Activated T-cell treated with anti-CD3 and anti-CD28 coated beads for 48 hours (primary cell): Measurements from ENCODE around the gene RASL12.
"Not testable (repeated sequence)": the region's sequence is repeated elsewhere in the genome, so short reads cannot be mapped to it uniquely, and the experiment has no call there.

ENCODE experiments used
- DNase-seq: peaks from one replicate; pipeline ENCODE4 v3.0.0-alpha.2; 2020; ENCODE audit warnings: low read depth

RASL12 gene

GRCh38 chr15:65075607-65076395, 8.0 kb upstream of the RASL12 start:
- DNase-seq = not testable (repeated sequence)

- not testable (repeated sequence) for DNase-seq
These were observed 7.2 kb upstream of the RASL12 start for GRCh38 chr15:65074946-65075345.

GRCh38 chr15:65072617-65073016, 4.8 kb upstream of the RASL12 start:
- no peak for DNase-seq

DNA sequence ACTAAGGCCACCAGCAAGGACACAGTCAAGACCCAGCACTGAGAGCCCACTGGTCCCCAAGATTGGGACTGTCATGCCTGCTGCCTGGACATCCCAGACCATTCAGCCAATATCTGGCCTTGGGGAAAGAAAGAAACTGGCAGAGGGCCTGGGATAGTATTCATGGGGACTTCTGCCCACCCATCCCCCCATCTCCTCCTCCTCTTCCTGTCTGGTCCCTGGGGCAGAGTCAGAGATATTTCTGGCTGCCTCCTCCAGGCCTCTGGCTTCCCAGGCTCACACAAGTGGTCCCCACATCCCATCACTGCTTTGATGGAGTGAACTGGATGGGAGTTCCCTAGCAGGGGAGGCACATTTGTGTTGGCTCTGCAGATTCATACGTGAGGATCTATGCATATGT, 4.2 kb upstream of the RASL12 start:
- no peak for DNase-seq

DNA sequence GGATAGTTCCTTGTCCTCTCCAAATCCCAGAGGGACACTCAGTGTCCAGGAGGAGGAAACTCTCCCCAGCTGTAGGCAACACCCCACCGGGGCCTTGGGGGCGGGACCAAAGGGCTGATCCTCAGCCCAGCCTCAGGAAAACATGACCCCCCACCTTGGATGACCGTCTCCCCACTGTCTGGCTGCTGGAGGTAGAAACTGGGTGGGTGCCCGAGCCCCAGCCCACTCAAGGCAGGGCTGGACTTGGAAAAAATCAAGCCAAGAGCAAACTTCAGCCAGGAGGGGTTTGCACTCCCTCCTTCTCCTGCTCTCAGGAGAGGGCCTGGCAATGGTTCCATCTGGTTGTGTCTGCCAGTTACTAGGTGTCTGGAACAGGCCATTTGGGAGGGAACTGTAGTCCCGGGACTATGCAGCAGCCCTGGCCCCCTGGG, 3.6 kb upstream of the RASL12 start:
- no peak for DNase-seq

DNA sequence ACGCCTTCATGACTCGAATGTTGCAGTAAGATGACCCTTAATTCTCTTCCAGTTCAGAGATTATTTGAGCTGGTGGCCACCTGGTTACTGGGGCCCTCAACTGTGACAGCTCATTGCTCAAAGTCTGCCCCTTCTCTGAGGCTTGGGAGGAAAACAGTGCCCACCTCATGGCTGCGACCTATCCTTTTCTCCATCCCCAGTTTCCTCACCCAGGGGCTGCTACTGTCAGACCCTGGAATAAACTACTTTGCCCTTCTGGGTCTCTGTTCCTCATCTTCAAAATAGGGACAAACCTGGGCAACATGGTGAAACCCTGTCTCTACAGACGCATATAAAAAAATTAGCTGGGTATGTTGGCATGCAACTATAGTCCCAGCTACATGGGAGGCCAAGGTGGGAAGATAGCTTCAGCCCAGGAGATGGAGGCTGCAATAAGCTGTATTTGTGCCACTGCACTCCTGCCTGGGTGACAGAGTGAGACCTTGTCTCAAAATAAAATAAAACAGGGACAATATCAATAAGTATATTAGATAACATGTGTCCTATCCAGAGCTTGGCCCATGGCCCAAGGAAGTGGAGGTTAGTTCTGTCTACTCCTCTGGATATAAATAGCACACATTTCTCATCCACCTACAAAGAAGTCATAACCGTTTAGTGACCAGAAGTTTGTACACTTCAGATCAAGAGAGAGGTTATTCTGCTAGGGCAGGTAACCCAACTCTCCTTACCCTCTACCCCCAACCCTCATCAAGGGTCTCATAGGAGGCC, 2.2 kb upstream of the RASL12 start:
- DNase-seq = no peak

GRCh38 chr15:65069179-65069578, 1.4 kb upstream of the RASL12 start:
- no peak for DNase-seq

GRCh38 chr15:65068403-65068788, 605 bp upstream of the RASL12 start:
- DNase-seq = no peak

- no peak for DNase-seq
These were observed 510 bp downstream of the RASL12 start for GRCh38 chr15:65067317-65067644.

- DNase-seq = no peak
These were observed 1.0 kb downstream of the RASL12 start for GRCh38 chr15:65066635-65067316.

DNA sequence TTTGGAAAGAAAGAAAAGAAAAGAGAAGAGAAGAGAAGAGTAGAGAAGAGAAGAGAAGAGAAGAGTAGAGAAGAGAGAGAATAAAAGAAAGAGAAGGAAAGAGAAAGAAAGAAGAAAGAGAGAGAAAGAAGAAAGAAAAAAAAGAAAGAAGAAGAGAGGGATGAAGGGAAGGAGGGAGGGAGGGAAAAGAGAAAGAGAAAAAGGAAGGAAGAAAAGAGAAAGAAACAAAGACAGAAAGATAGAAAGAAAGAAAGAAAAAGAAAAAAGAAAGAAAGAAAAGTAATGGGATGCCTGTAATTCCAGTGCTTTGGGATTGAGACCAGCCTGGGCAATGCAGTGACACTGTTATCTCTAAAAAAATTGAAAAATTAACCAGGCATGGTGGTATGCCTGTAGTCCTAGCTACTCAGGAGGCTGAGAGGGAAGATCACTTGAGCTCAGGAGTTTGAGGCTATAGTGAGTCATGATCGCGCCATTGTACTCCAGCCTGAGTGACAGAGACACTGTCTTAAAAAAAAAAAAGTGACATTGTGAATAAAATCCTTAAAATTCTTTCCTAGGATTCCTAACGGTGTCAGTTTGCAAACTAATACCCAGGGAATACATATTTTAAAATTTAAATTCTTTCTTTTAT, 1.7 kb downstream of the RASL12 start:
- DNase-seq = no peak

GRCh38 chr15:65062726-65063125, 5.1 kb downstream of the RASL12 start:
- DNase-seq = no peak

GRCh38 chr15:65062061-65062460, 5.7 kb downstream of the RASL12 start:
- no peak for DNase-seq

DNA sequence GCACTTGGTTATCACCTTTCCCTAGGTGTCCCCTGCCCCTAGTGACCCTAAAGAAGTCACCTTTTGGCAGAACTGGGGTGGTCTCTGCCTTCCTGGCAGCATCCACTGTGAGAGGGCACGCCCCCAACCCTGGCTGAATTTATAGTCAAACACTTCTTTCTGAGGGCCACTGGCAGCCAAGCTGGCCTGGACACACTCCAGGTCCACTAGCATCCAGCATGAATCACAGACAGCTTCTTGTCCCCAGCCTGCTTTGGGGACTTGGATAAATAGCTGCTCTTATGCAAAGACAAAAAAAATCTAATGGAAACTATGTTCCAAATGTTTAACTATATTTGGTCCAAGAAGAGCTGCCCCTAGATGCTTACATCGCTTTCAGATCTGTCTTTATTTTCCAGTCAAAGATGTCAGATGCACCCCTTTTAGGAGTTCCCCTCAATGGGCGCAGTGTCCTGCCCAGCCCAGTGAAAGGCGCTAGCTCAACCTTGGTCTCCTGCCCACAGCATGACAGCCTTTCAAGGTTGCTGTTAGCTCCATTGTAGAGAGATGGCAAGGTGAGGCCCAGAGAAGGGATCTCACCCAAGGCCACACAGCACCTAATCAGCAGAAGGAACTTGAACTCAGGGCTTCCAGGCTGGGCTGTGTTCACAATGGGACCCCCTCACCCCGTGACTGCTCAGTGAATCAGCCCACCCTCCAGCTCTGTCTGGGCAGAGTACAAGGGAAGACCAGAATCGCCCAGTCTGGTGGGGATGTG, 7.0 kb downstream of the RASL12 start:
- no peak for DNase-seq

DNA sequence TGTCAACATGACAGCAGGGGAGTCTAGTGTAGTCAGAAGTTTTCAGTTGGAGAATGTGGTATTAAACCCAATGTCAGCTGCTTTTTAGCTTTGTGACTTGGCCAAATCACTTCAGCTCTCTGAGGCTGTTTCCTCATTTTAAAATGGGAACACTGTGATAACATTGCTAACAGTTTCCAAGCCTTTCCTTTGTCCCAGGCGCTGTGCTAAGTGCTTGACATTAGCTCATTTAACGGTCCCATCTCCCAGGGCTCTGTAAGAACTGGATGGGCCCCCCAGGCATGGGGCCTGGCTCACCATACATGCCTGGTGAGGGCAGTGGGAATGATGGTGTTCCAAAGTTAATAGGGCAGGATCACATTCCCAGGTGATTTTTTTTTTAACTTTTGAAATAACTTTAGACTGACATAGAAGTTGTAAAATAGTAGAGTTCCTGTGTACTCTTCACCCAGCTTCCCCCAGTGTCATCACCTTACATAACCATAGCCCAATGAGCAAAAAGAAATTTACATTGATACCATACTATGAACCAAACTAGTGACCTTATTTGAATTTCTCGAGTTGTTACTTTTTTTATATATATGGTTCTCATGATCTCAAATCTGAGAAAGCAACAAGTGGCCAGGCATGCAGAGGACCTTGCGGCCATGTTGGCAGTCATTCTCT, 7.7 kb downstream of the RASL12 start:
- no peak for DNase-seq

DNA sequence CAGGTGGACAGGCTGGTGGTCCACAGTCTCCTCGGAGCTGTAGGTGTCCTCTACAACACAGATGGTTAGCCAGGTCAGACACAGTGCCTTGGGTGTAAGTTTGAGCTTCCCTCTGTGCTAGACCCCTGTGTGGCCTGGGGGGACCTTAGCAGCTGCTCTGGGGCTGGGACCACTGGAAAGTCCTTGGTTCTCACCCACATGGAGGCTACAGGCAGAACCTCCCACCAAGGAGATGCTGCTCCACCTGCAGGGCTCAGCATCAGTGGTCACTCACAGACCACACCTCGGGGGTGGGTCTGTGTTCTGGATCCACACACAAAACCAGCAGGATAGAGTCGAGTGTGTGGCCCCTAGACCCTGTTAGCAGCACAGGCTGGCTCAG, 8.4 kb downstream of the RASL12 start:
- DNase-seq = no peak

- no peak for DNase-seq
These were observed 9.1 kb downstream of the RASL12 start for GRCh38 chr15:65058394-65059368.

GRCh38 chr15:65057549-65057940, 10.2 kb downstream of the RASL12 start:
- DNase-seq = no peak

DNA sequence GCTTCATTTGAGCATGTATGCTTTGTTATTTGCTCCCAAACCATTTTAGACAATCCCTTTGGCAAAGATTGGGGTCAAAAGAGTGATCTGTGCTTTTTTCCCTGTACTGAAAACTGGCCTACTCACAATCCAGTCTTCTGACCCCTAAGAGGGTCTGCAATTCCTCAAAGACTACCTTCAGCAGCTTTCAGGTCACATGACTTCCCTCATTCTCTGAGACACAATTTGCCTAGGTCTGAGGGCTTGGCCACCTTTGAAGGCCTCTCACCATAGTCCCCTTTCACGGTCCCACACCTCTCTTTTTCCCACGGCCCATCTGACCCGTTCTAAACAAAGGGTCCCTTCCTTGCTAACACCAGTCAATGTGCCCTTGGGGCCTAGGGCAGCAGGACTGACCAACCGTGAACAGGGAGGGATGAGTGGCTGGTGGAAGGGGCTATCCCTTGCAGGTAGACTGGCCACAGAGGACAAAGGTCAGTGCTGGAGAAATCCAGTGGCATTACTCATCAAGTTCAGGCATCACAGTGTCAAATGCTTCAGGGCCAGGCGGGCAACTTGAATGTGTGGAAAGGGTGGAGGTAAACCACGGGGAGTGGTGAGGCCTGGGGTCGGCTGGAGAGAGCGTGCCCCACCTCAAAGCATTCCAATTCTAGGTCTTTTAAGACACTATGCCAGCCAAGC, 10.8 kb downstream of the RASL12 start:
- DNase-seq = no peak

GRCh38 chr15:65056106-65056505, 11.7 kb downstream of the RASL12 start:
- DNase-seq = no peak
